Measurements from ENCODE around the gene NDUFA1. TPM values are rescaled to one million over a fixed set of nuclear protein-coding genes. Genes with fewer than 3 reads are reported as not detected.
A peak's percentile ranks its signal among the peaks of the same experiment; 100 is the strongest.

NDUFA1 gene
- total and polyA plus RNA-seq, 9 of the 15 experiments (the other 6 are each of a cell fraction or from before 2014, with no cell fraction given), result 162 to 1,285 (median 383) TPM

DNA sequence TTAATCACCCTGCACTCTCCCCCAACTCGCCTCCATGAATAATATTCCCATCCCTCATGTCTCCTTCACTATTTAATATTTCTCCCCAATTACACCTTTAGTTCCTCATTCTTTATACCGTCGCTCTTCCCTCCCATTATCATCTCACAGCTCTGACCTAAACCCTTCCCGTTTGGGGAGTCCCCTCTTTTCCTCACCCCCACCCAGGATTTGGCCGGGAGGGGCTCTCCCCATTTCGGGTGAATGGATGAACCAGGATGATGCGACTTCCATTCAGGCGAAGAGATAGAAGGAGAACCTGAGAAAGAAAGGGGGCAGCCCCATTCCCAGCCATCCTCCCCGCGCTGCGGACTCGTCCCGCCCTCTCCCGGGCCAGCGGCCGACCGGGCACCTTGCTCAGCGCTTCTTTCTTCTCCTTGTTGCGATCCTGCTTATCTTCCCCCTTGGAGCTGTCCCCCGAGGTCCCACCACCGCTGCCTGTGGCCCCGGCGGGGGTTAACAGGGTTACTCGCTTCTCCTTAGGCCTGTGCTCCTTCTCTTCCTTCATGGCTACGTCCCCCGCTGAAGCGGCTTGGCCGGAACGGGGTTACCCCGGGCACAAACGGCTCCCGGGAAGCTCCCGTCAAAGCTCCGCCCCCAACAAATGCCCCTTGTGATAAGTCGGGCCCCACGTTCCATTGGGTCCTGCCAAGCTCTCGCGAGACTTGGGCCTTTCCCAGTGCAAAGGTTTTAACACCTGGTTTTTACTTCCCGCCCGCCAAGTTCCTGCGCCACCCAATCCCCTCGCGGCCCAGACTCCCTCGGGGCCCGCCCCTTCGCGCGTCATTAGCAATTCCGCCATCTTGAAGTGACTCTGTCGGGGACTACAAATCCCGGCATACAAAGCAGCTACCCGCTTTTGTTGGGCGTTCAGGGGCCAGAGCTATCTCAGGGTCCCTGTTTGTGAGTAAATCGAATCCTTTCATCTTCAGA, 19.0 kb upstream of the NDUFA1 start, which contains the start of gene UPF3B (continued):
- TF ChIP-seq TGIF2 (CRISPR knock-in tag; IDR thresholded peaks at IDR 0.05) (no peak), SMARCE1 (IDR thresholded peaks at IDR 0.05) (0 out of 2 replicates have a peak, but pooled peaks have one; percentile 39), KLF13 (tag; IDR thresholded peaks at IDR 0.05; ENCODE audit: borderline replicate concordance, low read depth) (no peak), RFX1 (IDR thresholded peaks at IDR 0.05) (peak; percentile 29; the same call in 1 of the 2 replicates), ZSCAN32 (CRISPR knock-in tag; IDR thresholded peaks at IDR 0.05) (no peak), SP1 (CRISPR knock-in tag; IDR thresholded peaks at IDR 0.05) (peak; percentile 71), SPI1 (IDR thresholded peaks at IDR 0.05; ENCODE audit: borderline replicate concordance, low read depth, low read length) (no peak), TEAD4 (IDR thresholded peaks at IDR 0.05; ENCODE audit: low read length) (0 out of 2 replicates have a peak, but pooled peaks have one; percentile 1), TEAD4 (CRISPR knock-in tag; IDR thresholded peaks at IDR 0.05; ENCODE audit: borderline replicate concordance) (no peak), ZNF444 (CRISPR knock-in tag; IDR thresholded peaks at IDR 0.05) (no peak), ZNF57 (CRISPR knock-in tag; IDR thresholded peaks at IDR 0.05) (no peak), SIX5 (IDR thresholded peaks at IDR 0.05; ENCODE audit: borderline replicate concordance in 1 of 2, insufficient read depth in 1 of 2, low read depth in 1 of 2, low read length in 2 of 2) (peak; percentile 35 to 47), ZFX (CRISPR knock-in tag; IDR thresholded peaks at IDR 0.05) (peak; percentile 68; the same call in 1 of the 2 replicates), NONO (IDR thresholded peaks at IDR 0.05; ENCODE audit: low read depth in 2 of 2, low read length in 1 of 2) (no peak), PML (IDR thresholded peaks at IDR 0.05; ENCODE audit: low read length) (peak; percentile 63; the same call in 1 of the 2 replicates), MYC (IDR thresholded peaks at IDR 0.05; ENCODE audit: low read depth, low read length) (peak; percentile 71), MYC (CRISPR knock-in tag; IDR thresholded peaks at IDR 0.05; ENCODE audit: borderline replicate concordance, low read depth) (no peak), BCOR (IDR thresholded peaks at IDR 0.05) (0 out of 2 replicates have a peak, but pooled peaks have one; percentile 21), ZNF75A (CRISPR knock-in tag; IDR thresholded peaks at IDR 0.05) (no peak), NEUROD1 (IDR thresholded peaks at IDR 0.05; ENCODE audit: borderline replicate concordance, low read depth, low read length, partially characterized antibody) (peak; percentile 26), TBL1XR1 (IDR thresholded peaks at IDR 0.05; ENCODE audit: low read length in 2 of 2) (no peak), MITF (IDR thresholded peaks at IDR 0.05) (peak; percentile 17; the same call in 1 of the 2 replicates), ETV1 (tag; conservative IDR thresholded peaks at IDR 0.05; ENCODE audit: low read depth) (no peak), EZH2 (IDR thresholded peaks at IDR 0.05; ENCODE audit: borderline replicate concordance, low read depth, low read length) (no peak)
- TF ChIP-seq, protein P1, sequence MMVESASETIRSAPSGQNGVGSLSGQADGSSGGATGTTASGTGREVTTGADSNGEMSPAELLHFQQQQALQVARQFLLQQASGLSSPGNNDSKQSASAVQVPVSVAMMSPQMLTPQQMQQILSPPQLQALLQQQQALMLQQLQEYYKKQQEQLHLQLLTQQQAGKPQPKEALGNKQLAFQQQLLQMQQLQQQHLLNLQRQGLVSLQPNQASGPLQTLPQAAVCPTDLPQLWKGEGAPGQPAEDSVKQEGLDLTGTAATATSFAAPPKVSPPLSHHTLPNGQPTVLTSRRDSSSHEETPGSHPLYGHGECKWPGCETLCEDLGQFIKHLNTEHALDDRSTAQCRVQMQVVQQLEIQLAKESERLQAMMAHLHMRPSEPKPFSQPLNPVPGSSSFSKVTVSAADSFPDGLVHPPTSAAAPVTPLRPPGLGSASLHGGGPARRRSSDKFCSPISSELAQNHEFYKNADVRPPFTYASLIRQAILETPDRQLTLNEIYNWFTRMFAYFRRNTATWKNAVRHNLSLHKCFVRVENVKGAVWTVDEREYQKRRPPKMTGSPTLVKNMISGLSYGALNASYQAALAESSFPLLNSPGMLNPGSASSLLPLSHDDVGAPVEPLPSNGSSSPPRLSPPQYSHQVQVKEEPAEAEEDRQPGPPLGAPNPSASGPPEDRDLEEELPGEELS (CRISPR knock-in tag; IDR thresholded peaks at IDR 0.05; ENCODE audit: borderline replicate concordance), result no peak

Data from K562 (cell line).